ENCODE measurements around the gene MYO16.
"Not testable (repeated sequence)": the region's sequence is repeated elsewhere in the genome, so short reads cannot be mapped to it uniquely, and the experiment has no call there.

Gene MYO16

GRCh38 chr13:108742701-108743451, 113.5 kb downstream of the MYO16 start:
- DNase-seq (ENCODE audit: low spot score): no peak

DNA sequence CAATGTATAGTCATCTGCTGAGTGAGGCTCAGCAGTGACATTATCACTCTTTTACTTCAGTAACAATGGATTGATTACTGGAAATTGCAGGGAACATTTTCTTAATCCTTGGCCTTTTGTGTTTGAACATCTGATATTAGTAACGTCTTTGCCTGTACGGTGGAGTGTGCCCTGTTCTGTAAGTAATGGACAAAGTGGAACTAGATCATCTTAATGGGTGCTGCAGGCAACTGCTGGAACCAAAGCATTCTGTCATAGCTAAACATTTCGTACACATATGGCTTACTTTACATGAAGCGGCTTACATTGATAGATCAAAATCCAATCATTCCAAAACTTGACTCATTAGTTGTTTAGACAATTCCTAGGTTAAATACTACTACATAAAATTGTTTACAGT, 114.1 kb downstream of the MYO16 start:
- no peak for DNase-seq (ENCODE audit: low spot score)

DNA sequence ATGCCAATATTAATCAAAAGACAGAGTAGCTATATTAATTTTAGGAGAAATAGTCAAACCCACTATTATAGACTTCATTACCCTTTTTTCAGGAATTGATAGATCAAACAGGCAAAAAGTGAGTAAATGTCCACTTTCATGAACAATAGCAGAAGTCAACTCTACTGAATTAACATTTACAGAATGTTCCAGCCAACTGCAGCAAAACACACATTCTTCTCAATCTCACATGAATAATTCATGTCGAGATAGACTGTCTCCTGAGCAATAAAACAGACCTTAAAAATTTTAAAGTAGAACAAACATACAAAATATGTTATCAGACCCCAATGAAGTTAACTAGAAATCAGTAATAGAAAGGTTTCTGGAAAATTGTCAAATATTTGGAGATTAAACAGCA, 118.4 kb downstream of the MYO16 start:
- DNase-seq (ENCODE audit: low spot score): no peak

GRCh38 chr13:108752276-108752675, 122.9 kb downstream of the MYO16 start:
- no peak for DNase-seq (ENCODE audit: low spot score)

- DNase-seq (ENCODE audit: low spot score): no peak
These were observed 125.7 kb downstream of the MYO16 start for GRCh38 chr13:108755083-108755482.

DNA sequence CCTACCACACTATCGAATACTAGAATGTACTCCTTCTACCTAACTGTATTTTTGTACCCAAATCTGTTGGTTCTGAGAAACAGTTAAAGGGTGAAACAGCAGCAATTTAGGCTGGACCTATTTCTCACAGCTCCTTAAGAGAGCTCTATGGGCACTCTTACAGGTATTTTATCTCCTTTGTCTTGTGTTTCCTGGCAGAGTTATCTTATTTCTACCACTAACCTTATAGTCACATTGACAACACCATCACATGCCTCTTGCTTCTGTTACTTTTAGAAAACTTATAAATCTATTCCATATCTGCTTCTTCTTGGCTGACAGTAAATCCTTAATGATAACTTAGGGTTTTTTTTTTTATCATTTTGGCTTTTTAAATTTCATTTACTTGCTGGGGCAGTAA, 130.7 kb downstream of the MYO16 start:
- no peak for DNase-seq (ENCODE audit: low spot score)

- no peak for DNase-seq (ENCODE audit: low spot score)
These were observed 131.1 kb downstream of the MYO16 start for GRCh38 chr13:108760541-108760940.

GRCh38 chr13:108768035-108768434, 138.6 kb downstream of the MYO16 start:
- DNase-seq (ENCODE audit: low spot score): no peak

GRCh38 chr13:108769213-108770070, 140.0 kb downstream of the MYO16 start:
- no peak for DNase-seq (ENCODE audit: low spot score)

DNA sequence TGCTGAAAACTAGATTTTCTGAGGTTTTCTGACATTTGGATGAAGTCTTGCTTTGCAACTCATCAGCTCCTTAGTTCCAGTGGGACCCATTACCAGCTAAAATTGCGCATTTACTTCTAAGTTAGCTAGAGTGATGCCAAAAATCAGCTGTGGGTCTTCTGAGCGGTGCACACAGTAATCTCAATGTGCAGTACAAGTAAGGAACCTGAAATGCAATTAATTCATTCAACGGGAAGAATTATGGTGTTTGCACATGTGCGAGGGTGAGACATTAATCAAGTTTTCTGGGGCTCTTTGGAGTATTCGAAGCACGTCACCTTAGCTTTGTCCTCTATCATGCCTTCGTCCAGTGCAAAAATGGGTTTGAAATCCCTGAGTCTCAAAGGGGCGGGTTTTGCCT, 146.2 kb downstream of the MYO16 start:
- no peak for DNase-seq (ENCODE audit: low spot score)

DNA sequence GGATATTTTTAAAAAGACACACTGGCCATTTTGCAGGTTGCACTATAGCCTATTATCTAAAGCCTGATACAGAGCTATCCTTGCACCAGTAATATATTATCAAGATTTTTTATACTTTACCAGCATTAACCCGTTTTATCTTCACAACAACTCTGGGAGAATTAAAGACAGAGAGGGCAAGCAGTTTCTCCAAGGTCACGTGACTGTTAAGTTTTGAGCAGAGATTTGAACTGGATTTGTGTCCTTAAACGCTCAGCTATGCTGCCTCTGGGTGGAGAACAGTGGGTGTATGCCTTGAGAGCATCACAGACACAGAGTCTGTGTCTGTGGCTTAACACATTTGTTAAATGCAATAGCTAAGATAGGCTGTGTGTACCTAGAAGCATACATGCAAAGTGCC, 147.2 kb downstream of the MYO16 start:
- DNase-seq (ENCODE audit: low spot score): no peak

- DNase-seq (ENCODE audit: low spot score): no peak
These were observed 148.3 kb downstream of the MYO16 start for GRCh38 chr13:108777421-108778420.

DNA sequence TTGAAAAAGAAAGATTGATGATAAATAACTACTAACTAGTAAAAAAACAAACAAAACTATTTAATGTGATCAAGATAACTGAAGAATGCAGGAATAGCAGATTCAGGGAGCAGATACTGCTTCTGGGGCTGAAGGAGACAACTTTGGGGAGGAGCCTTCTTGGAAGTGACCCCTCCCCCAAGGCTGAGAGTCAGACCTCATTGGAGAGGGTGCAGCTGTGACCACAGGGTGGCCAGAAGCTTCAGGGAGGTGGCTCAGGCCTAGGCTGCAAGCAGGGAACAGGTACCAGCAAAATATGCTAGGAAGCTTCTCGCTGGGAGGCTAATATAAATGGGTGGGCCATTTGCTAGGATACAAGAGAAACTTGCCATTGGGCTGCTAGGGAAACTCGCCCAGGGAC, 149.9 kb downstream of the MYO16 start:
- no peak for DNase-seq (ENCODE audit: low spot score)

DNA sequence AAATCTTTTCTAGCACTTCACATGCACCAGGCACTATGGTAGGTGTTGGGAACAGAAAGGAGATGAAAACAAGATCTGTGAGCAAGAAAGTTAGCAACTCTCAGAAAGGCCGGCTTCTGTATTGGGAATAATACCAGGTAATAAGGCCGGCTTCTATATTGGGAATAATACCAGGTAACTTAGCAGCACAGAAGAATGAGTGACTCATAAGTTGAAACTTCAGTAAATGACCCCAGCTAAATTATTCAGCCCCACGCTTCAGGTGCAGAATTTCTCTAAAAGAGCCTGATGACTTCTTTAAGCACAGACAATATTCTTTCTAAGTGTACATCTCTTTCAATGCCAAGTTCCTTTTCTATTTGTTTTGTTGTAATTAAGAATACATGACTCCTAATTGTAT, 151.3 kb downstream of the MYO16 start:
- no peak for DNase-seq (ENCODE audit: low spot score)

- no peak for DNase-seq (ENCODE audit: low spot score)
These were observed 151.9 kb downstream of the MYO16 start for GRCh38 chr13:108781312-108781711.

DNA sequence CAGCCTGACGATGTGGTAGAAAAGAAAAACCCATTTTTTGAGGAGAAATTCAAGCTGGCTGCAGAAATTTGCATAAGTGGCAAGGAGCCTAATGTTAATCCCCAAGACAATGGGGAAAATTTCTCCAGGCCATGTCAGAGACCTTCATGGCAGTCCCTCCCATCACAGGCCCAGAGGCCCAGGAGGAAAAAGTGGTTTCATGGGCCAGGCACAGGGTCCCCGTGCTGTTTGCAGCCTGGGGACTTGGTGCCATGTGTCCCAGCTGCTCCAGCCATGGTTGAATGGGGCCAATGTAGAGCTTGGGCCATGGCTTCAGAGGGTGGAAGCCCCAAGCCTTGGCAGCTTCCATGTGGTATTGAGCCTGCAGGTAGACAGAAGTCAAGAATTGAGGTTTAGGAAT, 153.1 kb downstream of the MYO16 start:
- not testable (repeated sequence) for DNase-seq (ENCODE audit: low spot score)

GRCh38 chr13:108785844-108786243, 156.4 kb downstream of the MYO16 start:
- DNase-seq (ENCODE audit: low spot score): no peak

- no peak for DNase-seq (ENCODE audit: low spot score)
These were observed 157.2 kb downstream of the MYO16 start for GRCh38 chr13:108786456-108787200.

DNA sequence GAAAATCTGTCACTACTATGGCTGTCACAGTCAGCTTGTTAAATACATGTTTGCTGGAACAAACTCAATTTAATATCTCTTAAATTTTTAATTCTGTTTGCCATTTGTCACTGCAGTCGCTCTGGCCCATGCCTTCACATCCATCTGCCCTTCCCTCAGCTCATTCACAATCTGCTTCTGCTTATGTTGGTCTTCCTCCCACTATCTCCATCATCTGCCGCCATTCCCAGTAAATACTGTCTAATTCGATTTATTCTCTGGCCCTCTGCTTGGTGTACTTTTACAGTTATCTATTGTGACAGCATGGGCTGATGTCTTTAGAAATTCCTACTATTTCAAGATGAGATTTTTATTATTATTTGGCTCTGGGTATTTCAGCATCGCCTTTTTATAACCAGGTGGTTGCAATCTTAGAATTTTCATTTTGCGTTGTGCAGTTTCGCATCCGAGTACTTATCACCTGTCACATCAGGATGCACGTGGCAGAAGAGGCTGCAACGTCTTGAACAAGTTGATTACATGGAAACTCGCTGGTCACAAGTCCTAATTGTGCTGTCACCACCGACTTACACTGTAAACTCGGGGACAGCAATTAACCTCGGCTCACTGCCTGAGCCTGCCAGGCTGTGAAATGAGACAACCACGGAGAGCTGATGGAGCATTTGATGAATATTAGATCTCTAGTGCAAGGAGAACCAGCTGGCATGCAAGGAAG, 158.4 kb downstream of the MYO16 start:
- no peak for DNase-seq (ENCODE audit: low spot score)

- DNase-seq (ENCODE audit: low spot score): no peak
These were observed 160.1 kb downstream of the MYO16 start for GRCh38 chr13:108789476-108789875.

- no peak for DNase-seq (ENCODE audit: low spot score)
These were observed 166.4 kb downstream of the MYO16 start for GRCh38 chr13:108795841-108796240.

Measured in left forelimb (tissue), 1 donor.